Measurements from ENCODE around the gene PEF1.

Gene PEF1

DNA sequence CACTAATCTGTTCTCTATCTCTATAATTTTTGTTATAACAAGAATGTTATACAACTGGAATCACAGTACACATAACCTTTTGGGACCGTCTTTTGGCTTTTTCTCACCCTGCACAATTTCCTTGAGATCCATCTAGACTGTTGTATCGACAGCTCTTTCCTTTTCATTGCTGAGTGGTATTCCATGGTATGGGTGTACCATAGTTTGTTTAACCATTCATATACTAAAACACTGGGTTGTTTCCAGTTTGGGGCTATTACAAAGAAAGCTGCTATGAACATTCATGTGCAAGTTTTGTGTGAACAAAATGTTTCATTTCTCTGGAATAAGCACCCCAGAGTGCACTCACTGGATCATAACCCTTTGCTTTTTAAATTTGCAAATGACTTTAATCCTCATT lies 42.6 kb downstream of the PEF1 start:
- H3K4me1 ChIP-seq (ENCODE audit: low read length) = peaks cover 20% of the 10 kb centered on the region
- TF ChIP-seq EZH2phosphoT487 (IDR thresholded peaks at IDR 0.05; ENCODE audit: low read depth) = no peak
- TF ChIP-seq, protein P1, sequence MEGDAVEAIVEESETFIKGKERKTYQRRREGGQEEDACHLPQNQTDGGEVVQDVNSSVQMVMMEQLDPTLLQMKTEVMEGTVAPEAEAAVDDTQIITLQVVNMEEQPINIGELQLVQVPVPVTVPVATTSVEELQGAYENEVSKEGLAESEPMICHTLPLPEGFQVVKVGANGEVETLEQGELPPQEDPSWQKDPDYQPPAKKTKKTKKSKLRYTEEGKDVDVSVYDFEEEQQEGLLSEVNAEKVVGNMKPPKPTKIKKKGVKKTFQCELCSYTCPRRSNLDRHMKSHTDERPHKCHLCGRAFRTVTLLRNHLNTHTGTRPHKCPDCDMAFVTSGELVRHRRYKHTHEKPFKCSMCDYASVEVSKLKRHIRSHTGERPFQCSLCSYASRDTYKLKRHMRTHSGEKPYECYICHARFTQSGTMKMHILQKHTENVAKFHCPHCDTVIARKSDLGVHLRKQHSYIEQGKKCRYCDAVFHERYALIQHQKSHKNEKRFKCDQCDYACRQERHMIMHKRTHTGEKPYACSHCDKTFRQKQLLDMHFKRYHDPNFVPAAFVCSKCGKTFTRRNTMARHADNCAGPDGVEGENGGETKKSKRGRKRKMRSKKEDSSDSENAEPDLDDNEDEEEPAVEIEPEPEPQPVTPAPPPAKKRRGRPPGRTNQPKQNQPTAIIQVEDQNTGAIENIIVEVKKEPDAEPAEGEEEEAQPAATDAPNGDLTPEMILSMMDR (IDR thresholded peaks at IDR 0.05; ENCODE audit: low read depth, low read length) = no peak
- no peak overlapping the region for H3K4me2 ChIP-seq (ENCODE audit: low read length)

DNA sequence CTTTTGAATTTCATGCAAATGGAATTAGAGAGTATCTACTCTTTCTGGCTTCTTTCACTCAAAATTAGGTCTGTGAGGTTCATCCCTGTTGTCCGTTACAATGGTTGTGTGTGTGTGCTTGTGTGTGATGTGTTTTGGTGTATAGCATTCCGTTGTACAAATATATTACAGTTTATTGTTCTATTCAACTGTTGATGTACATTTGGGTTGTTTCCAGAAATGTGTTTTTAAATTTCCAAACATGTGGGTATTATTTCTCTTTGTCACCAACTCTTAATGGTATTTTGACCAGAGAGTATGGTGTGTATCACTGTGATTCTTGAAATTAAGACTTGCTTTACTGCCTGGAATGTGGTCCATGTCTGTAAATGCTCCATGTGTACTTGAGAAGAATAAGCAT lies 44.0 kb downstream of the PEF1 start:
- Histone ChIP-seq H3K79me2 (ENCODE audit: low read length) (no peaks in the 10 kb centered on the region), H3K27me3 (ENCODE audit: low read depth, low read length) (no peaks in the 10 kb centered on the region), H3K4me2 (ENCODE audit: low read length) (no peak overlapping the region), H3K4me3 (ENCODE audit: low read length) (no peak overlapping the region), H3K4me1 (ENCODE audit: low read length) (peaks cover 23% of the 10 kb centered on the region), H4K20me1 (ENCODE audit: insufficient read depth, low read length) (no peaks in the 10 kb centered on the region), H3K27ac (ENCODE audit: low read length) (no peak overlapping the region), H3K9ac (ENCODE audit: low read length) (no peak overlapping the region), H3K9me3 (ENCODE audit: insufficient read depth, low read length) (peaks cover 6% of the 10 kb centered on the region; the same call in 1 of the 2 replicates), H2AFZ (ENCODE audit: low read depth, low read length) (no peak overlapping the region), H3K36me3 (replicated peaks; ENCODE audit: low read depth, low read length) (peaks cover 5% of the 10 kb centered on the region)
- TF ChIP-seq, protein P1 (IDR thresholded peaks at IDR 0.05; ENCODE audit: low read depth, low read length) = no peak
- TF ChIP-seq EZH2phosphoT487 (IDR thresholded peaks at IDR 0.05; ENCODE audit: low read depth) = no peak

More for the DNA sequence above, 42.6 kb downstream of the PEF1 start:
- Histone ChIP-seq H3K9me3 (ENCODE audit: insufficient read depth, low read length) (peaks cover 6% of the 10 kb centered on the region; the same call in 1 of the 2 replicates), H3K4me3 (ENCODE audit: low read length) (no peak overlapping the region), H3K9ac (ENCODE audit: low read length) (no peak overlapping the region), H3K36me3 (replicated peaks; ENCODE audit: low read depth, low read length) (peaks cover 10% of the 10 kb centered on the region), H3K27me3 (ENCODE audit: low read depth, low read length) (no peaks in the 10 kb centered on the region), H2AFZ (ENCODE audit: low read depth, low read length) (no peak overlapping the region), H4K20me1 (ENCODE audit: insufficient read depth, low read length) (no peaks in the 10 kb centered on the region), H3K27ac (ENCODE audit: low read length) (no peak overlapping the region), H3K79me2 (ENCODE audit: low read length) (no peaks in the 10 kb centered on the region)

DNA sequence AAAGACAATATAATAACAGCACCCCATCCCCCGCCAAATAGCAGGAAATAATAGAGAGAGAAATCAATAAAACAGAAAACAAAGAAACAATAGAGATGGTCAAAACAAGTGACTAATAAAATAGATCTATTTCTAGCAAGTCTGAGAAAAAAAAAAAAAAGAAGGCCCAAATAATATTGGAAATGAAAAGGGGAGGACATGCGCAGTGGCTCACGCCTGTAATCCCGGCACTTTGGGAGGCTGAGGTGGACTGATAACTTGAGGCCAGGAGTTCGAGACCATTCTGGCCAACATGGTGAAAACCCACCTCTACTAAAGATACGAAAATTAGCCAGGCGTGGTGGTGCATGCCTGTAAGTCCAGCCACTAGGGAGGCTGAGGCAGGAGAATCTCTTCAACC lies 45.7 kb downstream of the PEF1 start:
- Histone ChIP-seq H3K4me2 (ENCODE audit: low read length) (no peak overlapping the region), H3K79me2 (ENCODE audit: low read length) (no peaks in the 10 kb centered on the region), H3K27ac (ENCODE audit: low read length) (no peak overlapping the region), H3K4me3 (ENCODE audit: low read length) (no peak overlapping the region), H3K27me3 (ENCODE audit: low read depth, low read length) (no peaks in the 10 kb centered on the region), H3K4me1 (ENCODE audit: low read length) (peaks cover 18% of the 10 kb centered on the region), H3K36me3 (replicated peaks; ENCODE audit: low read depth, low read length) (no peaks in the 10 kb centered on the region), H2AFZ (ENCODE audit: low read depth, low read length) (no peak overlapping the region), H4K20me1 (ENCODE audit: insufficient read depth, low read length) (no peaks in the 10 kb centered on the region), H3K9ac (ENCODE audit: low read length) (no peak overlapping the region), H3K9me3 (ENCODE audit: insufficient read depth, low read length) (no peaks in the 10 kb centered on the region)
- TF ChIP-seq, protein P1 (IDR thresholded peaks at IDR 0.05; ENCODE audit: low read depth, low read length) = no peak
- TF ChIP-seq EZH2phosphoT487 (IDR thresholded peaks at IDR 0.05; ENCODE audit: low read depth) = no peak

DNA sequence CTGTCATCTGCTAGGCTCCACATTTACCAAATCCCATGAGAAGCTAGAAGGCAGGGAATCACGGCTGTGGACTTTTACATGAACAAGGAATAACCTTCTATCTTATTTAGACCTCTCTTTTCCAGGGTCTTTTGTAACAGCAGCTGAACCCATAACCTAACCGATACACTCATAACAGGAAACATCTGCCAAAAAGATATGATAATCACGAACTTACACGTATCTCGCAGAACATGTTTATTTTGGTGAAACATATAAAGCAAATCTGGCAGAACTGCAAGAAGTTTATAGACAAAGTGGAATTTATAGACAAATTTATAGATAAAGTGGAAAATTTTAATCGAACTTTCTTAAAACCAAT lies 48.0 kb downstream of the PEF1 start:
- Histone ChIP-seq H3K4me2 (ENCODE audit: low read length) (peak overlapping the region; percentile 88), H3K27ac (ENCODE audit: low read length) (peak overlapping the region; percentile 38; the same call in 1 of the 2 replicates), H3K4me1 (ENCODE audit: low read length) (peaks cover 21% of the 10 kb centered on the region), H3K79me2 (ENCODE audit: low read length) (no peaks in the 10 kb centered on the region), H4K20me1 (ENCODE audit: insufficient read depth, low read length) (no peaks in the 10 kb centered on the region), H3K36me3 (replicated peaks; ENCODE audit: low read depth, low read length) (no peaks in the 10 kb centered on the region), H3K9me3 (ENCODE audit: insufficient read depth, low read length) (no peaks in the 10 kb centered on the region), H3K27me3 (ENCODE audit: low read depth, low read length) (no peaks in the 10 kb centered on the region), H3K4me3 (ENCODE audit: low read length) (peak overlapping the region; percentile 52), H2AFZ (ENCODE audit: low read depth, low read length) (peak overlapping the region; percentile 73), H3K9ac (ENCODE audit: low read length) (peak overlapping the region; percentile 19; the same call in 1 of the 2 replicates)
- TF ChIP-seq, protein P1 (IDR thresholded peaks at IDR 0.05; ENCODE audit: low read depth, low read length) = no peak
- no peak for TF ChIP-seq EZH2phosphoT487 (IDR thresholded peaks at IDR 0.05; ENCODE audit: low read depth)
